Sigmoid colon (tissue), 7 donors: ENCODE data around the gene FAM117A. TPM values are rescaled to one million over a fixed set of nuclear protein-coding genes. Genes with fewer than 3 reads are reported as not detected.

Source experiments
- DNase-seq: peaks from one replicate; pipeline ENCODE4 v3.0.0-alpha.2; 2019
- H3K27ac ChIP-seq, 4 donors: fragments of 200-600 bp; sonication (generic); one replicate each; pipeline ENCODE4 v1.5.1; 2016 to 2019; ENCODE audit warnings: mild to moderate bottlenecking in 1 of 4
- H3K27me3 ChIP-seq, 3 donors: fragments of 200-600 bp; sonication (generic); one replicate each; pipeline ENCODE4 v1.5.1; 2019; ENCODE audit warnings: mild to moderate bottlenecking in 1 of 3
- H3K36me3 ChIP-seq, 4 donors: fragments of 200-600 bp; sonication (generic); one replicate each; pipeline ENCODE4 v1.5.1; 2016 to 2019
- H3K4me1 ChIP-seq, 4 donors: fragments of 200-600 bp; sonication (generic); one replicate each; pipeline ENCODE4 v1.5.1; 2017 to 2019
- H3K4me3 ChIP-seq, 4 donors: fragments of 200-600 bp; sonication (generic); one replicate each; pipeline ENCODE4 v1.5.1; 2017 to 2019; ENCODE audit warnings: mild to moderate bottlenecking in 2 of 4, moderate library complexity in 1 of 4
- H3K9me3 ChIP-seq, 4 donors: fragments of 200-600 bp in 3 of 4; sonication (generic) in 3 of 4; one replicate each; pipeline versions ENCODE4 v1.5.1 to v1.6.1; 2013 to 2019
- CTCF ChIP-seq, 4 experiments: fragments of 450-650 bp in 3 of 4; fragments of 200-600 bp in 1 of 4; IDR thresholded peaks; one replicate each; pipeline ENCODE4 v1.5.1; 2016 to 2019; ENCODE audit warnings: antibody characterized with exemption in 4 of 4, mild to moderate bottlenecking in 3 of 4, moderate library complexity in 2 of 4
- EP300 ChIP-seq, 4 donors: sonication (generic); formaldehyde crosslinking; IDR thresholded peaks; one replicate each; pipeline ENCODE4 v1.6.1; 2017; ENCODE audit warnings: antibody characterized with exemption in 4 of 4
- POLR2A ChIP-seq, 2 donors: fragments of 450-650 bp; IDR thresholded peaks; one replicate each; pipeline ENCODE4 v1.6.1; 2016; ENCODE audit warnings: antibody characterized with exemption in 2 of 2, mild to moderate bottlenecking in 2 of 2, moderate library complexity in 2 of 2
- POLR2AphosphoS5 ChIP-seq, 4 donors: sonication (generic); formaldehyde crosslinking; IDR thresholded peaks; one replicate each; pipeline ENCODE4 v1.6.1; 2017; ENCODE audit warnings: antibody characterized with exemption in 4 of 4
- WGBS, 2 donors: extraction: QIAGEN DNeasy Blood & Tissue Kit; methylation state at CpG; one replicate each; pipeline ENCODE4 v1.1.7; 2013; 5-methylcytosine and 5-hydroxymethylcytosine counted together
- intact Hi-C: fragments of 100-400 bp; cut with DNase I; formaldehyde crosslinking; loops from one replicate; pipeline ENCODE4 v1.15.1; 2023
- polyA plus RNA-seq, 3 donors: library from polyadenylated mRNA; stranded (reverse); fragments of 200-250 nt; gene quantifications; one replicate each; pipeline ENCODE4 v1.2.3, GENCODE V29; 2013
- total RNA-seq, 4 donors: library from RNA; depleted of rRNA; stranded (reverse); fragments of >200 nt; gene quantifications; one replicate each; pipeline ENCODE4 v1.1.0, GENCODE V29; 2016
- donor health status: healthy with polysubstance abuse.
- donor health status: Bipolar disorder and iron deficiency.
- donor health status: healthy.

FAM117A gene
- total and polyA plus RNA-seq, 7 donors, result 3.5 to 34.6 (median 15.6) TPM

- 78 to 90% methylated on average over 8 of the region's 8 CpGs for WGBS, 2 donors
- H3K4me1 ChIP-seq, result peaks cover 0 to 29% (median 22%) of the 10 kb centered on the region in 4 donors
- peaks cover 0 to 7% (median 0%) of the 10 kb centered on the region in 4 donors for H3K36me3 ChIP-seq
- TF ChIP-seq POLR2AphosphoS5 (IDR thresholded peaks at IDR 0.05) (no peak), EP300 (IDR thresholded peaks at IDR 0.05) (no peak), CTCF (IDR thresholded peaks at IDR 0.05) (no peak), POLR2A (IDR thresholded peaks at IDR 0.05) (no peak)
- H3K27ac ChIP-seq, result peak overlapping the region in 1 of 4 donors; percentile 19
- H3K4me3 ChIP-seq, result no peak overlapping the region
- no peaks in the 10 kb centered on the region for H3K9me3 ChIP-seq
- intact Hi-C loops, result no loop called here
- H3K27me3 ChIP-seq, result no peaks in the 10 kb centered on the region
- DNase-seq, result no peak
Observed at GRCh38 chr17:49753959-49754391, 10.0 kb downstream of the FAM117A start.

GRCh38 chr17:49752508-49752907 is 11.4 kb downstream of the FAM117A start:
- Histone ChIP-seq H3K4me3 (no peak overlapping the region), H3K27me3 (no peaks in the 10 kb centered on the region), H3K27ac (no peak overlapping the region), H3K4me1 (peaks cover 0 to 25% (median 20%) of the 10 kb centered on the region in 4 donors), H3K9me3 (no peaks in the 10 kb centered on the region), H3K36me3 (peaks cover 0 to under 1% (median 0%) of the 10 kb centered on the region in 4 donors)
- TF ChIP-seq CTCF (IDR thresholded peaks at IDR 0.05), result no peak
- no peak for DNase-seq
- WGBS, 2 donors, result 90 to 91% methylated on average over 3 of the region's 3 CpGs
- intact Hi-C loops, result no loop called here

- no peak overlapping the region for H3K27ac ChIP-seq
- intact Hi-C loops, result no loop called here
- no peaks in the 10 kb centered on the region for H3K27me3 ChIP-seq
- H3K9me3 ChIP-seq, result no peaks in the 10 kb centered on the region
- no peaks in the 10 kb centered on the region for H3K36me3 ChIP-seq
- no peak overlapping the region for H3K4me3 ChIP-seq
- WGBS, 2 donors, result 89 to 93% methylated on average over 3 of the region's 3 CpGs
- peaks cover 0 to 27% (median 8%) of the 10 kb centered on the region in 4 donors for H3K4me1 ChIP-seq
- TF ChIP-seq CTCF (IDR thresholded peaks at IDR 0.05) (no peak), POLR2A (IDR thresholded peaks at IDR 0.05) (no peak), POLR2AphosphoS5 (IDR thresholded peaks at IDR 0.05) (no peak), EP300 (IDR thresholded peaks at IDR 0.05) (no peak)
- DNase-seq, result no peak
Observed at GRCh38 chr17:49749730-49750129, 14.2 kb downstream of the FAM117A start.

- H3K4me3 ChIP-seq, result no peak overlapping the region
- no peak overlapping the region for H3K27ac ChIP-seq
- H3K4me1 ChIP-seq, result peaks cover 0 to 28% (median 3%) of the 10 kb centered on the region in 4 donors
- intact Hi-C loops, result no loop called here
- TF ChIP-seq POLR2AphosphoS5 (IDR thresholded peaks at IDR 0.05) (no peak), EP300 (IDR thresholded peaks at IDR 0.05) (no peak), POLR2A (IDR thresholded peaks at IDR 0.05) (no peak), CTCF (IDR thresholded peaks at IDR 0.05) (no peak)
- H3K9me3 ChIP-seq, result no peaks in the 10 kb centered on the region
- DNase-seq, result no peak
- H3K36me3 ChIP-seq, result no peaks in the 10 kb centered on the region
- WGBS, 2 donors, result 50 to 86% methylated on average over 7 of the region's 7 CpGs
- no peaks in the 10 kb centered on the region for H3K27me3 ChIP-seq
Observed at GRCh38 chr17:49748791-49749190, 15.1 kb downstream of the FAM117A start.

- intact Hi-C loops, result no loop called here
- DNase-seq, result no peak
- H3K9me3 ChIP-seq, result no peaks in the 10 kb centered on the region
- no peak overlapping the region for H3K4me3 ChIP-seq
- no peaks in the 10 kb centered on the region for H3K27me3 ChIP-seq
- H3K4me1 ChIP-seq, result peaks cover 0 to 31% (median 7%) of the 10 kb centered on the region in 4 donors
- H3K27ac ChIP-seq, result no peak overlapping the region
- H3K36me3 ChIP-seq, result no peaks in the 10 kb centered on the region
- WGBS, 2 donors, result 59 to 81% methylated on average over 3 of the region's 3 CpGs
- TF ChIP-seq CTCF (IDR thresholded peaks at IDR 0.05) (no peak), EP300 (IDR thresholded peaks at IDR 0.05) (no peak), POLR2AphosphoS5 (IDR thresholded peaks at IDR 0.05) (no peak), POLR2A (IDR thresholded peaks at IDR 0.05) (no peak)
Observed at GRCh38 chr17:49748223-49748622, 15.7 kb downstream of the FAM117A start.
